Activated T-cell treated with anti-CD3 and anti-CD28 coated beads, Interleukin-2, amount 50 U/mL, for 72 hours (primary cell): ENCODE results near the gene UNC5CL. TPM values are rescaled to one million over a fixed set of nuclear protein-coding genes. Genes with fewer than 3 reads are reported as not detected.

Experiments used
- ATAC-seq, 2 donors: fragments of 150-1000 bp; cut with Tn5 transposase; replicated peaks in 1 of 2; 2 replicates each; pipeline ENCODE4 v1.10.0; 2021; ENCODE audit warnings: moderate library complexity in 2 of 2, mild to moderate bottlenecking in 1 of 2
- DNase-seq, 2 donors: peaks; one replicate each; pipeline ENCODE4 v3.0.0; 2021 to 2022; ENCODE audit warnings: mixed read lengths in 1 of 2
- H3K27ac Mint-ChIP-seq: one replicate; pipeline ENCODE4 v1.8.0; 2022; ENCODE audit warnings: mild to moderate bottlenecking, moderate library complexity, mixed read lengths
- H3K27me3 Mint-ChIP-seq: one replicate; pipeline ENCODE4 v1.8.0; 2022; ENCODE audit warnings: low read depth, mixed read lengths
- H3K36me3 Mint-ChIP-seq, 2 donors: one replicate each; pipeline ENCODE4 v1.8.0; 2022; ENCODE audit warnings: mixed read lengths in 2 of 2, mild to moderate bottlenecking in 1 of 2; ENCODE audit not compliant: insufficient read depth in 2 of 2
- H3K4me1 Mint-ChIP-seq: one replicate; pipeline ENCODE4 v1.8.0; 2022; ENCODE audit warnings: low read depth, mixed read lengths
- H3K4me3 Mint-ChIP-seq, 2 donors: one replicate each; pipeline ENCODE4 v1.8.0; 2022; ENCODE audit warnings: mild to moderate bottlenecking in 2 of 2, mixed read lengths in 2 of 2, moderate library complexity in 2 of 2
- H3K9me3 Mint-ChIP-seq, 2 donors: one replicate each; pipeline ENCODE4 v1.8.0; 2022; ENCODE audit warnings: mixed read lengths in 2 of 2
- total RNA-seq, 2 donors: library from RNA; stranded (reverse); gene quantifications; one replicate each; pipeline ENCODE4 v1.2.3, GENCODE V29; 2022

The UNC5CL gene
- total RNA-seq, result 1 to 10 TPM; 4.0 to 5.5 TPM

- ATAC-seq (peak; percentile 48 to 59), DNase-seq (peak; percentile 54 to 63)
- Mint-ChIP-seq H3K9me3 (no peaks in the 10 kb centered on the region), H3K36me3 (no peaks in the 10 kb centered on the region), H3K4me1 (peaks cover 8% of the 10 kb centered on the region), H3K27ac (no peak within 1 kb of the TSS), H3K4me3 (no peak within 1 kb of the TSS), H3K27me3 (no peaks in the 10 kb centered on the region)
Measured at GRCh38 chr6:41039060-41039998, at the start of gene UNC5CL. UNC5CL (minus strand) TSS chr6:41039221; CDS start chr6:41035074, 4,147 bp downstream.

GRCh38 chr6:41088451-41088850 lies 49.4 kb upstream of the UNC5CL start:
- no peak overlapping the region for H3K27ac Mint-ChIP-seq
- H3K4me1 Mint-ChIP-seq, result peaks cover 5% of the 10 kb centered on the region
- no peak for ATAC-seq
- H3K27me3 Mint-ChIP-seq, result no peaks in the 10 kb centered on the region
- H3K4me3 Mint-ChIP-seq, result no peak overlapping the region
- H3K9me3 Mint-ChIP-seq, result no peaks in the 10 kb centered on the region
- H3K36me3 Mint-ChIP-seq, result peaks cover 3 to 13% of the 10 kb centered on the region in 2 donors
- DNase-seq, result no peak

- DNase-seq (no peak), ATAC-seq (no peak)
- Mint-ChIP-seq H3K36me3 (peaks cover 3 to 21% of the 10 kb centered on the region in 2 donors), H3K4me3 (no peak overlapping the region), H3K27me3 (no peaks in the 10 kb centered on the region), H3K27ac (no peak overlapping the region), H3K9me3 (no peaks in the 10 kb centered on the region), H3K4me1 (peaks cover 26% of the 10 kb centered on the region)
Measured at GRCh38 chr6:41085182-41085581, 46.2 kb upstream of the UNC5CL start.

GRCh38 chr6:41083072-41083471 lies 44.1 kb upstream of the UNC5CL start:
- H3K36me3 Mint-ChIP-seq, result peaks cover 5 to 19% of the 10 kb centered on the region in 2 donors
- peaks cover 38% of the 10 kb centered on the region for H3K4me1 Mint-ChIP-seq

GRCh38 chr6:41080621-41081020 lies 41.6 kb upstream of the UNC5CL start:
- peak in 1 of 2 donors; percentile 12 for DNase-seq
- peak; percentile 29 to 64 for ATAC-seq
- Mint-ChIP-seq H3K27me3 (no peaks in the 10 kb centered on the region), H3K4me1 (peaks cover 57% of the 10 kb centered on the region), H3K36me3 (peaks cover 3 to 15% of the 10 kb centered on the region in 2 donors), H3K9me3 (no peaks in the 10 kb centered on the region), H3K4me3 (peak overlapping the region; percentile 64 to 76), H3K27ac (peak overlapping the region; percentile 94)

More at GRCh38 chr6:41083072-41083471, 44.1 kb upstream of the UNC5CL start:
- H3K9me3 Mint-ChIP-seq, result no peaks in the 10 kb centered on the region
- H3K27ac Mint-ChIP-seq, result no peak overlapping the region
- H3K27me3 Mint-ChIP-seq, result no peaks in the 10 kb centered on the region
- DNase-seq, result no peak
- H3K4me3 Mint-ChIP-seq, result no peak overlapping the region
- no peak for ATAC-seq

GRCh38 chr6:41079080-41079479 lies 40.1 kb upstream of the UNC5CL start:
- no peaks in the 10 kb centered on the region for H3K27me3 Mint-ChIP-seq
- H3K27ac Mint-ChIP-seq, result peak overlapping the region; percentile 85
- DNase-seq (no peak), ATAC-seq (no peak)
- peak overlapping the region in 1 of 2 donors; percentile 8 for H3K4me3 Mint-ChIP-seq
- H3K9me3 Mint-ChIP-seq, result no peaks in the 10 kb centered on the region
- H3K4me1 Mint-ChIP-seq, result peaks cover 73% of the 10 kb centered on the region
- H3K36me3 Mint-ChIP-seq, result peaks cover 2 to 16% of the 10 kb centered on the region in 2 donors

GRCh38 chr6:41078101-41078500 lies 39.1 kb upstream of the UNC5CL start:
- H3K36me3 Mint-ChIP-seq, result peaks cover 7 to 20% of the 10 kb centered on the region in 2 donors
- ATAC-seq (no peak), DNase-seq (no peak)
- no peak overlapping the region for H3K4me3 Mint-ChIP-seq
- no peaks in the 10 kb centered on the region for H3K27me3 Mint-ChIP-seq
- H3K9me3 Mint-ChIP-seq, result no peaks in the 10 kb centered on the region
- peaks cover 71% of the 10 kb centered on the region for H3K4me1 Mint-ChIP-seq
- H3K27ac Mint-ChIP-seq, result no peak overlapping the region

GRCh38 chr6:41077536-41077935 lies 38.5 kb upstream of the UNC5CL start:
- DNase-seq (no peak), ATAC-seq (no peak)
- Mint-ChIP-seq H3K9me3 (no peaks in the 10 kb centered on the region), H3K27me3 (no peaks in the 10 kb centered on the region), H3K27ac (peak overlapping the region; percentile 4), H3K36me3 (peaks cover 7 to 19% of the 10 kb centered on the region in 2 donors), H3K4me1 (peaks cover 67% of the 10 kb centered on the region), H3K4me3 (no peak overlapping the region)

- ATAC-seq, result no peak
- peak overlapping the region; percentile 93 to 98 for H3K4me3 Mint-ChIP-seq
- H3K36me3 Mint-ChIP-seq, result peaks cover 10 to 17% of the 10 kb centered on the region in 2 donors
- no peaks in the 10 kb centered on the region for H3K27me3 Mint-ChIP-seq
- peak overlapping the region; percentile 79 for H3K27ac Mint-ChIP-seq
- no peak for DNase-seq
- no peaks in the 10 kb centered on the region for H3K9me3 Mint-ChIP-seq
- H3K4me1 Mint-ChIP-seq, result peaks cover 62% of the 10 kb centered on the region
Measured at GRCh38 chr6:41075651-41076626, 36.9 kb upstream of the UNC5CL start.

GRCh38 chr6:41074692-41075436 lies 35.8 kb upstream of the UNC5CL start:
- peaks cover 9 to 10% of the 10 kb centered on the region in 2 donors for H3K36me3 Mint-ChIP-seq
- no peak for ATAC-seq

GRCh38 chr6:41073968-41074691 lies 35.1 kb upstream of the UNC5CL start:
- peaks cover 5 to 10% of the 10 kb centered on the region in 2 donors for H3K36me3 Mint-ChIP-seq
- H3K4me1 Mint-ChIP-seq, result peaks cover 53% of the 10 kb centered on the region
- no peak for ATAC-seq
- peak overlapping the region; percentile 93 to 98 for H3K4me3 Mint-ChIP-seq
- no peaks in the 10 kb centered on the region for H3K27me3 Mint-ChIP-seq
- H3K27ac Mint-ChIP-seq, result peak overlapping the region; percentile 97
- H3K9me3 Mint-ChIP-seq, result no peaks in the 10 kb centered on the region
- DNase-seq, result peak in 1 of 2 donors; percentile 7

More at GRCh38 chr6:41074692-41075436, 35.8 kb upstream of the UNC5CL start:
- H3K4me1 Mint-ChIP-seq, result peaks cover 58% of the 10 kb centered on the region
- H3K9me3 Mint-ChIP-seq, result no peaks in the 10 kb centered on the region
- H3K4me3 Mint-ChIP-seq, result peak overlapping the region; percentile 93 to 98
- no peaks in the 10 kb centered on the region for H3K27me3 Mint-ChIP-seq
- DNase-seq, result no peak
- peak overlapping the region; percentile 97 for H3K27ac Mint-ChIP-seq
